Head of caudate nucleus (tissue), 42 donors: ENCODE data around the gene PRKX.
A peak's percentile ranks its signal among the peaks of the same experiment; 100 is the strongest.
"Not testable (repeated sequence)": the region's sequence is repeated elsewhere in the genome, so short reads cannot be mapped to it uniquely, and the experiment has no call there.

Experiments used
- DNase-seq, 42 donors: peaks; one replicate each; pipeline versions ENCODE4 v3.0.0 to v3.0.0-alpha.2; 2020 to 2021; ENCODE audit warnings: mixed read lengths in 7 of 42
- intact Hi-C: fragments of 100-400 bp; cut with DNase I; formaldehyde crosslinking; loops from one replicate; pipeline ENCODE4 v1.15.0; 2022

Gene PRKX

DNA sequence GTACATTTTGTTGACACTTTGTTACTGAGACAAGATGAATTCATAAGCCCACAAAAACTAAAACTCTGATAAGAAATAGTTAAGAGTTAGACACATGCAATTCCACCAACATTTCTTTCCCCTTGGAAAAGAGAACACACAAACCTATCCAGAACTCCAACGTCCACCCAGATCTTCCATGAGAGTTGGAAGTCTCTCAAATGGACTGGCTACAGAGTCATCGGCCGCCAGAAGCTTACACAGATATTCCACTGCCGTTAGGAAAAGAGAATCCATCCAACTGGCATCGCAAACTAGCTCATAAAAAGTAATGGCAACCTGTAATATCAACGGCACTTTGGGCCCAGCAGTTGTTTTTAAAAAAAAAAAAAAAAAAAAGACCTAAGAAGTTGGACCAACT lies 114.7 kb downstream of the PRKX start:
- no peak for DNase-seq
- intact Hi-C loops = no loop called here

DNA sequence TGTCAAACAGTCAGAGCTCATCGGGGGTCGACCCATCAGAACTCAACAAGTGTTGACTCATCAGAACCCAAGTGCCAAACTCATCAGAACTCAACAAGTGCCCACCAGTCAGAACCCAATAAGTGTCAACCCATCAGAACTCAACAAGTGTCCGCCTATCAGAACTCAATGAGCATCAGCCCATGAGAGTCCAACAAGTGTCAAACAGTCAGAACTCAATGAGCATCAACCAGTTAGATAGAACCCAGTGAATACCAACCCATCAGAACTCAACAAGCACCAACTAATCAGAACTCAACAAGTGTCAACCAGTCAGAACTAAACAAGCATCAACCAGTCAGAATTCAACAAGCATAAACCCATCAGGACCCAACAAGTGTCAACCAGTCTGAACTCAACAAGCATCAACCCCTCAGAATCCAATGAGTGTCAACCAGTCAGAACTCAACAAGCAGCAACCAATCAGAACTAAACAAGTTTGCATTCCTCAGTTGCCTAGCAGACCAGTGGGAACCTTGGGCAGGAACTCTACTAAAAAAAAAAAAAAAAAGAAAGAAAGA lies 115.3 kb downstream of the PRKX start:
- intact Hi-C loops = no loop called here
- no peak for DNase-seq

DNA sequence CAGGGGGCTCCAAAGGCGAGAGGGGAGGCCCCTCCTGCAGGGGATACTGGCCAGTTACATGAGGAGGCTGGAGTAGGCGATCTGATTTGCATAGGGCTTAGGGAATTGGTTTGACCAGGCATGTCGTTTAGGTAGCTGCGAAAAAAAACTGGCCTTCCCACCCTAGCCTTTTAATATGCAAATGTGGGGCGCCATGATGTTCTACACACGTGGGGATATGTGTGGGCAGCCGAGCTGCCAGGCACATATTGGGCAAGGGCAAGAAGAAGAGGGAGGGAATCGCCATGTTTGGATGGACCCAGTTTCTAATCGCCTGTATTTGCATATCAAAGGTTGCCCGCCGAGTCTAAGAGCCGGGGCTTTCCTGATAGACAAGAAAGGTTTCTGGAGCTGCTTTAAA lies 121.3 kb downstream of the PRKX start:
- intact Hi-C loops = no loop called here
- no peak for DNase-seq

DNA sequence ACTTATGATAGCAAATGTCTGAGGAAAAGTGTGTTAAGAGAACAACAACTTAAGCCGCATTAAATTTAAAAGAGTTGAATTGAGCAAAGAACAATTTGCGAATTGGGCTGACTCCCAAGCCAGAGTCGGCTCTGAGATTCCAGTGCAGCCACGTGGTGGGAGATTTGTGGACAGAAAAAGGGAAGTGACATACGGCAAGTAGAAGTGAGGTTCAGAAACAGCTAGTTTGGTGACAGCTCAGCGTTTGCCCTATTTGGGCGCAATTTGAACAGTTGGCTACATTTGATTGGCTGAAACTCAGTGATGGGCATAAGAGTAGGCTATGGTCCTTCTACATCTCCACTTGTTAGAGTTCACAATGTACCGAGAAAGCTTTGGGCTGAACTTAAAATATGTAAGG lies 124.0 kb downstream of the PRKX start:
- DNase-seq = peak in 10 of 42 donors; percentile 1 to 35 (median 14)
- intact Hi-C loops = no loop called here

DNA sequence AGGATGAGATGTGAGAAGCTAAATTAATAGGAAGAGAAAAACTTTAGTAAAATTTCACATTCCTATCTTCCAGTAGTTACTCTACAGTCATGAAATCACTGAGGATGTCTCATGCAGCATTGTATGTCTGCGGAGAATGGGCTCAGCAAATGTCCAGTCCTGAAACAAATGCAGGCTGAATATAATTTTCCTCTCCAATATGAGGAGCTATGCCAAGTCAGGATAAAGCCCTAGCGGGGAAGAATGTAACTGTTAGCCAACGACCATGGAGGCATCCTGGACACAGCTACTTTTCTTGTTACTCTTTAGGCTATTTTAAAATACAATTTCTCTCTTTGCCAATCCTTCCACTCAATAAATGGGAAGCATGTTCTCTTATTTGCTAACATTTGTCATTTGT lies 127.7 kb downstream of the PRKX start:
- no peak for DNase-seq
- intact Hi-C loops = no loop called here

DNA sequence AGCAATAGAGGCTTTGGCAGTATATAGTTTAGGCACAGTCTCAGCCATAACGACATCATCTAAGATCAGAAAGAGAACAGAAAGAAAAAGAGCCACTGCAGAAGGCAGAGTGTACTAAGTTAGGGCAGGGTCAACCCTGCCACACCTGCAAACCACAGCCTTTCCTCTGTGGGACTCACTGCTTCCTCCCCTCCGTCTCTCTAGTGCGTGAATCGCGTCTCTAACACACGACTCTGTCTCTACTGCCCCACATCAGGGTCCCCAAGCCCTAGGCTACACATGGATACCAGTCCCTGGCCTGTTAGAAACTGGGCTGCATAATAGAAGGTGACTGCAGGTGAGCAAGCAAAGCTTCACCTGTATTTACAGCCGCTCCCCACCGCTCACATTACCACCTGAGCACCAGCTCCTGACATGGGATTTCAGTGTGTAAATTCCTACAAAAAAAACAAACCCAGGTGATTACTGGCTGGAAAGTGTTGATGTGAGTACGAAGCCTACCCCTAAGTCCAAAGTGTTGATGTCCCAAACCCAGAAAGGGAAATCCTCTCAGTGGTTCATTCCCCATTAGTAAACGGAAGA lies 128.9 kb downstream of the PRKX start:
- intact Hi-C loops = no loop called here
- no peak for DNase-seq

DNA sequence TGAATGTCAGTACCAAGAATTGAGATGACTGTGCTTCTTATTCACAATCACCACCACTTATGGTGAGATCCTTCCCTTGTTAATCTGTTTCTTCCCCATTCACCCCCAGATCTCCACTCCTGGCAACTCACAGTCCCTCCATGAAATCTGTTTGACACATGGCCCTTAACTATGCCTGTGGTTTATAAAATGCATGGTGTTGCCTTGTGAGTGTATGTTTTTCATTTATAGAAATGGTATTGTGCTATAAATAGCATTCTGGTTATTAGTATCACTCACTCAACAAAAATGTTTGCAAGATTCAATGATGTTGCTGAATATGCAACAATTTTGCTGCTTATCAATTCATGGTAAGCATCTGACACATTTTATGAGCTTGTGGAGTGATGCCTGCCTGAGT lies 131.0 kb downstream of the PRKX start:
- DNase-seq = no peak
- intact Hi-C loops = no loop called here

DNA sequence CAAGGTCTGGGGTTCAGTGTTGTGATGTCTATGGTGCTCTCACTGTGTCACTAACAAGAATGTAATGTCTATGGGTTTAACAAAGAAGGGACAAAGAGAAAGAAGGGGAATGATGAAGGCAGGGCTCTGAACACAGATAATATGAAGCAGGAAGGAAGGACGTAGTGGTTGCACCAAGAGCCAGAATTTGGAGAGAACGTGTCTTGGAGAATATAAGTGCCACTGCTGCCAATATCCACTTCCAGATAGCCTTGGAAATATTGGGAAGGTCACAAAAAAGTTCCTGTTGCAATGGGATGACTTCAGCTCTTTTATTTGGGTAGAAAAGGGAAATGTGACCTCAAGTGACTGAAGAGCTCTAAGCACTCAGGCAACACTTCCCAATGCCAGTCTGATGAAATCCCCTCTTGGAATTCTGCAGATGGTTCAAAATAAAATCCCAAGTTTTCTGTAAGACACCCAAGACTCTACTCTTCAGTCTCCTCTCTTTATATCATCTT lies 131.8 kb downstream of the PRKX start:
- DNase-seq = no peak
- intact Hi-C loops = no loop called here

DNA sequence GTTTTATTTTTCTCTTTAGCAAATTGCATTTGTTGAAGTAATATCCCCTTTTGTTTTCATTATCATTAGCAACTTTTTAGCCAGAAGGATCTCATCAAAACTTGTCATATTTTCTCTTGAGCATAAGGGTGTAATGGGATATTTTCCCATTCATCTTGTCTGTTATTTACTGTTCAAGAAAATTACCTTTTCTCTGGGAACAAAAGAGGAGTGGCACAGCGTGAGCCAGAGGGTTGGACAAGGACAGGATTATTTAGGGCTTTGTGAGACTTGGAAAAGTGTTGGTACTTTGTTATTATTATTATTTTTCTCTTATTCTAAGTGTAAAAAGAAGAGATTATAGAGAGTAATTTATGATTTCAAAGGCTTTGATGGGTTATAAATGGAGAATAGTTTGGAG lies 135.9 kb downstream of the PRKX start:
- intact Hi-C loops = no loop called here
- no peak for DNase-seq

DNA sequence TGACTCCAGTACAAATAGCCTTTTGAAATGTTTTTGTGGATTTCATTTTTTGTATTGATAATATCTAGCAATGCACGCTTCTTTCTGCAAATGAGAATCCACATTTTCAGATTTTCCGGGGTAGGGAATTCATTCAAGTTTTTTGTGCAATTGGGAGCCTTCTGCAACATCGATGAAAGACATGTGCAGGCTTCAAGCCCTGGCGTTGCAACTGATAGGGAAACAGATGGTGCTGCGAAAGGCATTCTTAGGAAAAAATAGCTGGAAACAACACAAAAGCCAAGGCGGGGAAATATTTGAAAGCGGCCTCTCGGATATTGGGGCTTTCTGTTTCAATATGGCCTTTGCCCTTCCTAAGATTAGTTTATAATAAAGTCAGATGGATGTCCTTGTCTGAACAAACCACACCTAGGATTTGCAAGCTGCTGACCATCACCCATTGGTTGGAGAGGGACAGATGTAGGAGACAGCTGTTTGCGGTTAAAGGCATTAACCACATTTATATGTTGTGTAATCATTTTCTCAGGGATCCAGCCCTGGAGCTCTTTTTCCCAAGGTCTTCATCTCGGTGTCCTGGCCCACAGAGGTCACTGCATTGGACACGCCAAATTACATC lies 136.5 kb downstream of the PRKX start:
- DNase-seq = no peak
- intact Hi-C loops = no loop called here

DNA sequence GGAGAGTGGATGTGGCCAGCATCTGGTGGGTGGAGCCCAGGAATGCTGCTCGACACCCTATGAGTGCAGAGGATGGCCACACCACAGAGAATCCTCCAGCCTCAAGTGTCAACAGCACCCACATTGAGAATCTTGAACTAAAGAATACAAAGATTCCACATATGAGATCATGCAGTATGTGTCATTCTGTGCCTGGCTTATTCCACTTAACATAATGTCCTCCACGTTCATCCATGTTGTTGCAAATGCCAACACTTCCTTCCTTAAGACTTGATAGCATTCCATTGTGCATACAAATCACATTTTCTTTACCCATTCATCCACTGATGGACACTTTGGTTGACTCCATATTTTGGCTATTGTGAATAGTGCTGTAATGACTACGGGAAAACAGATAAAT lies 145.8 kb downstream of the PRKX start:
- DNase-seq = no peak
- intact Hi-C loops = no loop called here

DNA sequence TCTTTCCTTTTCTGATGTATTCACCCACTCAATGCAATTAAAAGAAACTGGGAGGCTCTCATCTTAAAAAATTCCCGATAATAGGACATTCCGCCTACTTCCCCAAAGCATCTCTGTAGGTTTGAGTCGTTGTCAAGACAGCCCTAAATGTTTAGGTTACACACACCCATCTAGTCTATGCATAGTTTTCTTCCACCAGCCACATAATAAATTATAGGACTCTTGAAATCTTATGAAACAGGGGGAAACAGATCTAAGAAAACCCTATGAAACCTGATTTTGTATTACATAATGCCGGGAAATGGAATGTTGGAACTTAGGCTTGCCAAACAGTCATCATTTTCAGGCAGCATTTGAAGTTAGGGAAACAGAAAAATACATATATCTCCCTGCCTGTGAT lies 150.0 kb downstream of the PRKX start:
- no peak for DNase-seq

DNA sequence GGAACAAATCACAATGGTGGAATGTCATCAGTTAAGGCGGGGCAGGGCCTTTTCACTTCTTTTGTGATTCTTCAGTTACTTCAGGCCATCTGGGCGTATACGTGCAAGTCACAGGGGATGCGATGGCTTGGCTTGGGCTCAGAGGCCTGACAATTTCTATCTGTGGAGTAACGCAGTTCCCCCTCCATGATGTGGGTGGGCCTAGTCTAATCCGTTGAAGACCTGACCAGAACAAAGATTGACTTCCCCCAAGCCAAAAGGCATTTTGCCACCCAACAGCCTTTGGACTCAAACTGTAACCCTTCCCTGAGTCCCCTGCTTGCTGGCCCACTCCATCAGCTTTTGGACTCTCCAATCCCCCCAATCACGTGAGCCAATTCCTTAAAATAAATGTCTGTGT lies 153.4 kb downstream of the PRKX start:
- DNase-seq, intact Hi-C loops: not testable (repeated sequence)

More for the DNA sequence above, 150.0 kb downstream of the PRKX start:
- intact Hi-C loops = no loop called here
